ENCODE measurements around the gene QKI.

QKI gene

GRCh38 chr6:163579111-163579879 lies 164.8 kb downstream of the QKI start:
- Histone ChIP-seq H3K9me3 (ENCODE audit: severe bottlenecking) (no peaks in the 10 kb centered on the region), H3K4me1 (ENCODE audit: insufficient read depth, poor library complexity, severe bottlenecking) (peaks cover 13% of the 10 kb centered on the region), H3K4me3 (ENCODE audit: severe bottlenecking) (no peak overlapping the region), H3K27me3 (ENCODE audit: insufficient read depth, poor library complexity, severe bottlenecking) (no peaks in the 10 kb centered on the region), H3K27ac (ENCODE audit: poor library complexity, severe bottlenecking) (no peak overlapping the region), H3K36me3 (ENCODE audit: low read depth) (peaks cover 13% of the 10 kb centered on the region)
- no peak for TF ChIP-seq CTCF (IDR thresholded peaks at IDR 0.05; ENCODE audit: poor library complexity, severe bottlenecking)
- peak; percentile 19; the same call in 1 of the 3 replicates for ATAC-seq (ENCODE audit: low read depth)
- DNase-seq (ENCODE audit: low spot score), result no peak

- no peak overlapping the region for H3K27ac ChIP-seq (ENCODE audit: poor library complexity, severe bottlenecking)
- no peak for DNase-seq (ENCODE audit: low spot score)
Measured at GRCh38 chr6:163579880-163580295, 165.4 kb downstream of the QKI start.

GRCh38 chr6:163580311-163581030 lies 166.0 kb downstream of the QKI start:
- Histone ChIP-seq H3K27me3 (ENCODE audit: insufficient read depth, poor library complexity, severe bottlenecking) (no peaks in the 10 kb centered on the region), H3K4me1 (ENCODE audit: insufficient read depth, poor library complexity, severe bottlenecking) (peaks cover 18% of the 10 kb centered on the region), H3K9me3 (ENCODE audit: severe bottlenecking) (no peaks in the 10 kb centered on the region), H3K4me3 (ENCODE audit: severe bottlenecking) (no peak overlapping the region), H3K27ac (ENCODE audit: poor library complexity, severe bottlenecking) (no peak overlapping the region), H3K36me3 (ENCODE audit: low read depth) (peaks cover 7% of the 10 kb centered on the region; the same call in 1 of the 2 replicates)
- no peak for DNase-seq (ENCODE audit: low spot score)
- no peak for ATAC-seq (ENCODE audit: low read depth)
- no peak for TF ChIP-seq CTCF (IDR thresholded peaks at IDR 0.05; ENCODE audit: poor library complexity, severe bottlenecking)

More at GRCh38 chr6:163579880-163580295, 165.4 kb downstream of the QKI start:
- H3K27me3 ChIP-seq (ENCODE audit: insufficient read depth, poor library complexity, severe bottlenecking), result no peaks in the 10 kb centered on the region
- peak; percentile 13 for TF ChIP-seq CTCF (IDR thresholded peaks at IDR 0.05; ENCODE audit: poor library complexity, severe bottlenecking)
- H3K4me3 ChIP-seq (ENCODE audit: severe bottlenecking), result no peak overlapping the region
- H3K9me3 ChIP-seq (ENCODE audit: severe bottlenecking), result no peaks in the 10 kb centered on the region
- H3K4me1 ChIP-seq (ENCODE audit: insufficient read depth, poor library complexity, severe bottlenecking), result peaks cover 15% of the 10 kb centered on the region
- H3K36me3 ChIP-seq (ENCODE audit: low read depth), result peaks cover 7% of the 10 kb centered on the region; the same call in 1 of the 2 replicates
- ATAC-seq (ENCODE audit: low read depth), result peak; percentile 26; the same call in 1 of the 3 replicates

GRCh38 chr6:163583558-163583957 lies 169.0 kb downstream of the QKI start:
- H3K9me3 ChIP-seq (ENCODE audit: severe bottlenecking), result no peaks in the 10 kb centered on the region
- H3K27ac ChIP-seq (ENCODE audit: poor library complexity, severe bottlenecking), result no peak overlapping the region
- no peak for TF ChIP-seq CTCF (IDR thresholded peaks at IDR 0.05; ENCODE audit: poor library complexity, severe bottlenecking)
- ATAC-seq (ENCODE audit: low read depth) (no peak), DNase-seq (ENCODE audit: low spot score) (no peak)
- no peak overlapping the region for H3K4me3 ChIP-seq (ENCODE audit: severe bottlenecking)
- H3K36me3 ChIP-seq (ENCODE audit: low read depth), result no peaks in the 10 kb centered on the region
- H3K4me1 ChIP-seq (ENCODE audit: insufficient read depth, poor library complexity, severe bottlenecking), result peaks cover 38% of the 10 kb centered on the region
- H3K27me3 ChIP-seq (ENCODE audit: insufficient read depth, poor library complexity, severe bottlenecking), result no peaks in the 10 kb centered on the region

All from RWPE2 (cell line).